K562 (cell line): Measurements from ENCODE around the gene MC1R. TPM values are rescaled to one million over a fixed set of nuclear protein-coding genes. Genes with fewer than 3 reads are reported as not detected.
A peak's percentile ranks its signal among the peaks of the same experiment; 100 is the strongest.

Experiments used
- ELF1 ChIP-seq: fragments of 200-800 bp; sonication (Bioruptor generic); IDR thresholded peaks from 2 replicates; pipeline ENCODE4 v1.6.1; 2016; ENCODE audit warnings: missing genetic modification characterization, missing compliant biosample characterization
- TGIF2 ChIP-seq: sonication (generic); formaldehyde crosslinking; IDR thresholded peaks from 2 replicates; pipeline ENCODE4 v1.8.1; 2022; ENCODE audit warnings: mild to moderate bottlenecking, missing genetic modification reagents, moderate library complexity
- polyA plus RNA-seq, 8 experiments: library from polyadenylated mRNA; depleted of rRNA in 4 of 8; stranded (reverse) in 5 of 8; unstranded in 3 of 8; fragments of >200 nt; fragmentation: Nextera tagmentation in 2 of 8; fragmentation: Illumina TruSeq in 1 of 8; extraction: Ambion mirVana in 2 of 8; extraction: Trizol in 1 of 8; gene quantifications; 2 replicates each; pipeline versions ENCODE4 v1.2.1 to v1.2.3, GENCODE V29; 2011 to 2014; ENCODE audit warnings: inconsistent platforms in 1 of 8, missing spikeins in 1 of 8
- total RNA-seq, 7 experiments: library from RNA; depleted of rRNA in 6 of 7; stranded (reverse); fragments of >200 nt in 6 of 7; fragmentation: Illumina TruSeq in 2 of 7; extraction: Trizol in 2 of 7; gene quantifications; 2 replicates each; pipeline versions ENCODE4 v1.2.1 to v1.2.3, GENCODE V29; 2011 to 2021; ENCODE audit warnings: low replicate concordance in 1 of 7
- TF ChIP-seq, protein P1 (sequence below), 2 experiments: fragments of 450-650 bp in 1 of 2; sonication (generic) in 1 of 2; formaldehyde crosslinking in 1 of 2; IDR thresholded peaks; 2 replicates each; pipeline versions ENCODE4 v1.7.1 to v1.9.0; 2016 to 2022; ENCODE audit warnings: inconsistent platforms in 1 of 2, mild to moderate bottlenecking in 1 of 2, missing genetic modification reagents in 1 of 2
- TF ChIP-seq, protein P2 (sequence below): sonication (generic); formaldehyde crosslinking; IDR thresholded peaks from 2 replicates; pipeline ENCODE4 v1.8.1; 2023; ENCODE audit warnings: mild to moderate bottlenecking, missing genetic modification reagents
- TF ChIP-seq, protein P3 (sequence below): fragments of 450-650 bp; IDR thresholded peaks from 2 replicates; pipeline ENCODE4 v1.6.1; 2017; ENCODE audit warnings: mild to moderate bottlenecking, moderate library complexity
- TF ChIP-seq, protein P4 (sequence below): fragments of 250-450 bp; sonication (Bioruptor Pico); IDR thresholded peaks from 2 replicates; pipeline ENCODE4 v1.8.0; 2021; ENCODE audit warnings: mild to moderate bottlenecking, moderate library complexity
- TF ChIP-seq, protein P5 (sequence below), 2 experiments: fragments of 450-650 bp; IDR thresholded peaks; 2 replicates each; pipeline ENCODE4 v1.6.1; 2018; ENCODE audit warnings: mild to moderate bottlenecking in 2 of 2, low read depth in 1 of 2; ENCODE audit not compliant: partially characterized antibody in 2 of 2

MC1R gene
- total and polyA plus RNA-seq, 9 of the 15 experiments (the other 6 are each of a cell fraction or from before 2014, with no cell fraction given): 0.14 to 5.3 (median 2.5) TPM; not detected in 1

DNA sequence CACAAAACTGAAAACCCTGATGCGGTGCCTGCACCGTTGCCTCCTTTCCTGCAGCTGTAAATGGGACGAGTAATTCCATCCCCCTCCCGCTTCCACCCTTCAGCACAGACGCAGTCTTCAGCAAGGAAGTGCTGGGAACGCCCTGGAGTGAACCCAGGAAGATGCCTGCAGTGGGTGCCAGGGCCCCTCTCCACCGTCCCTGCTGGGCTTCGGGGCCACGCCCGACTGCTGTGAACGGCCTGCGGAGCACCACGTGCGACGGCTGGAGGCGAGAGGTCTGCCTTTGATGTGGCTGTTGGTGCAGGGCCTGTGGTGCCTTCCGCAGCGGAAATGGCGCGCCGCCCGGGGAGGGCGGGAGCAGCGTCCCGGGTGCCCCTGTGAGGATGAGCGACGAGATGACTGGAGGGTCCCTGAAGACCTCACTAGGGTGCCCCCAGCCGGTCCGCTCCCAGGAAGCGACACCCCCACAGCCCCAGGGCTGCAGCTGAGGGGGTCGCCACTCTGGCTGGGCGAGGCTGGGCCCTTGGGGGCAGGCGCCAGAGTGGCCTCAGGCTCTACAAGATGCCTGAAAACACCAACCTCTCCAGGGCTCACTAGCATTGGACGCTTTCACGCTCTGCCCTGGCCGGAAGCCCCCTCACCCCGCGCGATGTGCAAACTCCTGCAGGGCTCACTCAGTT is 749 bp upstream of the MC1R start (continued):
- TF ChIP-seq, protein P1, sequence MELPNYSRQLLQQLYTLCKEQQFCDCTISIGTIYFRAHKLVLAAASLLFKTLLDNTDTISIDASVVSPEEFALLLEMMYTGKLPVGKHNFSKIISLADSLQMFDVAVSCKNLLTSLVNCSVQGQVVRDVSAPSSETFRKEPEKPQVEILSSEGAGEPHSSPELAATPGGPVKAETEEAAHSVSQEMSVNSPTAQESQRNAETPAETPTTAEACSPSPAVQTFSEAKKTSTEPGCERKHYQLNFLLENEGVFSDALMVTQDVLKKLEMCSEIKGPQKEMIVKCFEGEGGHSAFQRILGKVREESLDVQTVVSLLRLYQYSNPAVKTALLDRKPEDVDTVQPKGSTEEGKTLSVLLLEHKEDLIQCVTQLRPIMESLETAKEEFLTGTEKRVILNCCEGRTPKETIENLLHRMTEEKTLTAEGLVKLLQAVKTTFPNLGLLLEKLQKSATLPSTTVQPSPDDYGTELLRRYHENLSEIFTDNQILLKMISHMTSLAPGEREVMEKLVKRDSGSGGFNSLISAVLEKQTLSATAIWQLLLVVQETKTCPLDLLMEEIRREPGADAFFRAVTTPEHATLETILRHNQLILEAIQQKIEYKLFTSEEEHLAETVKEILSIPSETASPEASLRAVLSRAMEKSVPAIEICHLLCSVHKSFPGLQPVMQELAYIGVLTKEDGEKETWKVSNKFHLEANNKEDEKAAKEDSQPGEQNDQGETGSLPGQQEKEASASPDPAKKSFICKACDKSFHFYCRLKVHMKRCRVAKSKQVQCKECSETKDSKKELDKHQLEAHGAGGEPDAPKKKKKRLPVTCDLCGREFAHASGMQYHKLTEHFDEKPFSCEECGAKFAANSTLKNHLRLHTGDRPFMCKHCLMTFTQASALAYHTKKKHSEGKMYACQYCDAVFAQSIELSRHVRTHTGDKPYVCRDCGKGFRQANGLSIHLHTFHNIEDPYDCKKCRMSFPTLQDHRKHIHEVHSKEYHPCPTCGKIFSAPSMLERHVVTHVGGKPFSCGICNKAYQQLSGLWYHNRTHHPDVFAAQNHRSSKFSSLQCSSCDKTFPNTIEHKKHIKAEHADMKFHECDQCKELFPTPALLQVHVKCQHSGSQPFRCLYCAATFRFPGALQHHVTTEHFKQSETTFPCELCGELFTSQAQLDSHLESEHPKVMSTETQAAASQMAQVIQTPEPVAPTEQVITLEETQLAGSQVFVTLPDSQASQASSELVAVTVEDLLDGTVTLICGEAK (IDR thresholded peaks at IDR 0.05): peak; percentile 44; the same call in 1 of the 2 replicates
- TF ChIP-seq, protein P1 (CRISPR knock-in tag; IDR thresholded peaks at IDR 0.05): no peak
- TF ChIP-seq ELF1 (tag) (no peak), TGIF2 (CRISPR knock-in tag) (0 out of 2 replicates have a peak, but pooled peaks have one; percentile 36)
- TF ChIP-seq, protein P2, sequence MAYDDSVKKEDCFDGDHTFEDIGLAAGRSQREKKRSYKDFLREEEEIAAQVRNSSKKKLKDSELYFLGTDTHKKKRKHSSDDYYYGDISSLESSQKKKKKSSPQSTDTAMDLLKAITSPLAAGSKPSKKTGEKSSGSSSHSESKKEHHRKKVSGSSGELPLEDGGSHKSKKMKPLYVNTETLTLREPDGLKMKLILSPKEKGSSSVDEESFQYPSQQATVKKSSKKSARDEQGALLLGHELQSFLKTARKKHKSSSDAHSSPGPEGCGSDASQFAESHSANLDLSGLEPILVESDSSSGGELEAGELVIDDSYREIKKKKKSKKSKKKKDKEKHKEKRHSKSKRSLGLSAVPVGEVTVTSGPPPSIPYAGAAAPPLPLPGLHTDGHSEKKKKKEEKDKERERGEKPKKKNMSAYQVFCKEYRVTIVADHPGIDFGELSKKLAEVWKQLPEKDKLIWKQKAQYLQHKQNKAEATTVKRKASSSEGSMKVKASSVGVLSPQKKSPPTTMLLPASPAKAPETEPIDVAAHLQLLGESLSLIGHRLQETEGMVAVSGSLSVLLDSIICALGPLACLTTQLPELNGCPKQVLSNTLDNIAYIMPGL (CRISPR knock-in tag): 0 out of 2 replicates have a peak, but pooled peaks have one; percentile 34
- TF ChIP-seq, protein P3, sequence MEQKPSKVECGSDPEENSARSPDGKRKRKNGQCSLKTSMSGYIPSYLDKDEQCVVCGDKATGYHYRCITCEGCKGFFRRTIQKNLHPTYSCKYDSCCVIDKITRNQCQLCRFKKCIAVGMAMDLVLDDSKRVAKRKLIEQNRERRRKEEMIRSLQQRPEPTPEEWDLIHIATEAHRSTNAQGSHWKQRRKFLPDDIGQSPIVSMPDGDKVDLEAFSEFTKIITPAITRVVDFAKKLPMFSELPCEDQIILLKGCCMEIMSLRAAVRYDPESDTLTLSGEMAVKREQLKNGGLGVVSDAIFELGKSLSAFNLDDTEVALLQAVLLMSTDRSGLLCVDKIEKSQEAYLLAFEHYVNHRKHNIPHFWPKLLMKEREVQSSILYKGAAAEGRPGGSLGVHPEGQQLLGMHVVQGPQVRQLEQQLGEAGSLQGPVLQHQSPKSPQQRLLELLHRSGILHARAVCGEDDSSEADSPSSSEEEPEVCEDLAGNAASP: no peak
- TF ChIP-seq, protein P4, sequence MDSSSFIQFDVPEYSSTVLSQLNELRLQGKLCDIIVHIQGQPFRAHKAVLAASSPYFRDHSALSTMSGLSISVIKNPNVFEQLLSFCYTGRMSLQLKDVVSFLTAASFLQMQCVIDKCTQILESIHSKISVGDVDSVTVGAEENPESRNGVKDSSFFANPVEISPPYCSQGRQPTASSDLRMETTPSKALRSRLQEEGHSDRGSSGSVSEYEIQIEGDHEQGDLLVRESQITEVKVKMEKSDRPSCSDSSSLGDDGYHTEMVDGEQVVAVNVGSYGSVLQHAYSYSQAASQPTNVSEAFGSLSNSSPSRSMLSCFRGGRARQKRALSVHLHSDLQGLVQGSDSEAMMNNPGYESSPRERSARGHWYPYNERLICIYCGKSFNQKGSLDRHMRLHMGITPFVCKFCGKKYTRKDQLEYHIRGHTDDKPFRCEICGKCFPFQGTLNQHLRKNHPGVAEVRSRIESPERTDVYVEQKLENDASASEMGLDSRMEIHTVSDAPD (CRISPR knock-in tag): no peak
- TF ChIP-seq, protein P5, sequence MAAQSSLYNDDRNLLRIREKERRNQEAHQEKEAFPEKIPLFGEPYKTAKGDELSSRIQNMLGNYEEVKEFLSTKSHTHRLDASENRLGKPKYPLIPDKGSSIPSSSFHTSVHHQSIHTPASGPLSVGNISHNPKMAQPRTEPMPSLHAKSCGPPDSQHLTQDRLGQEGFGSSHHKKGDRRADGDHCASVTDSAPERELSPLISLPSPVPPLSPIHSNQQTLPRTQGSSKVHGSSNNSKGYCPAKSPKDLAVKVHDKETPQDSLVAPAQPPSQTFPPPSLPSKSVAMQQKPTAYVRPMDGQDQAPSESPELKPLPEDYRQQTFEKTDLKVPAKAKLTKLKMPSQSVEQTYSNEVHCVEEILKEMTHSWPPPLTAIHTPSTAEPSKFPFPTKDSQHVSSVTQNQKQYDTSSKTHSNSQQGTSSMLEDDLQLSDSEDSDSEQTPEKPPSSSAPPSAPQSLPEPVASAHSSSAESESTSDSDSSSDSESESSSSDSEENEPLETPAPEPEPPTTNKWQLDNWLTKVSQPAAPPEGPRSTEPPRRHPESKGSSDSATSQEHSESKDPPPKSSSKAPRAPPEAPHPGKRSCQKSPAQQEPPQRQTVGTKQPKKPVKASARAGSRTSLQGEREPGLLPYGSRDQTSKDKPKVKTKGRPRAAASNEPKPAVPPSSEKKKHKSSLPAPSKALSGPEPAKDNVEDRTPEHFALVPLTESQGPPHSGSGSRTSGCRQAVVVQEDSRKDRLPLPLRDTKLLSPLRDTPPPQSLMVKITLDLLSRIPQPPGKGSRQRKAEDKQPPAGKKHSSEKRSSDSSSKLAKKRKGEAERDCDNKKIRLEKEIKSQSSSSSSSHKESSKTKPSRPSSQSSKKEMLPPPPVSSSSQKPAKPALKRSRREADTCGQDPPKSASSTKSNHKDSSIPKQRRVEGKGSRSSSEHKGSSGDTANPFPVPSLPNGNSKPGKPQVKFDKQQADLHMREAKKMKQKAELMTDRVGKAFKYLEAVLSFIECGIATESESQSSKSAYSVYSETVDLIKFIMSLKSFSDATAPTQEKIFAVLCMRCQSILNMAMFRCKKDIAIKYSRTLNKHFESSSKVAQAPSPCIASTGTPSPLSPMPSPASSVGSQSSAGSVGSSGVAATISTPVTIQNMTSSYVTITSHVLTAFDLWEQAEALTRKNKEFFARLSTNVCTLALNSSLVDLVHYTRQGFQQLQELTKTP (IDR thresholded peaks at IDR 0.05; ENCODE audit: low read depth in 1 of 2, partially characterized antibody in 2 of 2): no peak
